B cell (primary cell): Measurements from ENCODE around the gene ADIG. TPM values are rescaled to one million over a fixed set of nuclear protein-coding genes. Genes with fewer than 3 reads are reported as not detected.

Experiments used
- ATAC-seq: fragments of 200-7000 bp; cut with Tn5 transposase; one replicate; pipeline ENCODE4 v1.10.0; 2021; ENCODE audit warnings: low read depth, mild to moderate bottlenecking, moderate number of reproducible peaks, moderate library complexity
- CTCF ChIA-PET: fragments of 350-600 bp; sonication (Branson Sonifier 250); formaldehyde crosslinking; loops from one replicate; lab custom pipeline; 2021; ENCODE audit warnings: antibody characterized with exemption, inconsistent platforms; lab: Charles Lee
- POLR2A ChIA-PET: fragments of 350-600 bp; sonication (Branson Sonifier 250); formaldehyde crosslinking; loops from one replicate; lab custom pipeline; 2021; ENCODE audit warnings: antibody characterized with exemption; lab: Charles Lee
- DNase-seq: peaks from one replicate; pipeline ENCODE4 v3.0.0; 2013
- H2AFZ ChIP-seq: 2 replicates; pipeline ENCODE4 v1.6.1; 2012; ENCODE audit warnings: mild to moderate bottlenecking, low read depth, low read length; ENCODE audit not compliant: insufficient read depth, poor library complexity, severe bottlenecking
- H3K27ac ChIP-seq, 2 donors: 1 replicate in 1 of 2; 2 replicates in 1 of 2; pipeline ENCODE4 v1.5.1; 2012 to 2013; ENCODE audit warnings: low read length in 2 of 2, mild to moderate bottlenecking in 2 of 2, moderate library complexity in 1 of 2
- H3K27me3 ChIP-seq, 4 experiments: fragments of 200-600 bp in 1 of 4; sonication (generic) in 1 of 4; replicated peaks in 1 of 4; 1 replicate in 2 of 4; 2 replicates in 2 of 4; pipeline versions ENCODE4 v1.6.1 to v1.7.0; 2013 to 2016; ENCODE audit warnings: low read length in 3 of 4, mild to moderate bottlenecking in 2 of 4, mixed read lengths in 1 of 4, moderate library complexity in 1 of 4; ENCODE audit not compliant: insufficient read depth in 4 of 4, control insufficient read depth in 3 of 4; ENCODE audit errors: control extremely low read depth in 1 of 4
- H3K36me3 ChIP-seq, 2 experiments: replicated peaks in 1 of 2; 1 replicate in 1 of 2; 2 replicates in 1 of 2; pipeline versions ENCODE4 v1.6.1 to v1.7.1; 2013; ENCODE audit warnings: low read length in 1 of 2; ENCODE audit not compliant: insufficient read depth in 2 of 2, control insufficient read depth in 1 of 2; ENCODE audit errors: control extremely low read depth in 1 of 2, extremely low read depth in 1 of 2
- H3K4me1 ChIP-seq, 2 donors: fragments of 200-600 bp in 1 of 2; sonication (generic) in 1 of 2; 1 replicate in 1 of 2; 2 replicates in 1 of 2; pipeline versions ENCODE4 v1.5.1 to v1.6.1; 2013 to 2017; ENCODE audit warnings: low read length in 2 of 2; ENCODE audit not compliant: control insufficient read depth in 2 of 2, insufficient read depth in 2 of 2
- H3K4me2 ChIP-seq: replicated peaks from 2 replicates; pipeline ENCODE3; 2012; ENCODE audit warnings: mild to moderate bottlenecking, low read depth, low read length; ENCODE audit not compliant: poor library complexity, severe bottlenecking
- H3K4me3 ChIP-seq, 5 experiments: fragments of 200-600 bp in 1 of 5; sonication (generic) in 1 of 5; 1 replicate in 3 of 5; 2 replicates in 2 of 5; pipeline versions ENCODE4 v1.5.1 to v1.7.0; 2011 to 2016; ENCODE audit warnings: low read length in 4 of 5, mild to moderate bottlenecking in 4 of 5, low read depth in 2 of 5, control low read depth in 1 of 5, moderate library complexity in 1 of 5; ENCODE audit not compliant: insufficient read depth in 1 of 5; ENCODE audit errors: control extremely low read depth in 1 of 5, extremely low read depth in 1 of 5
- H3K79me2 ChIP-seq: fragments of 200-600 bp; sonication (generic); one replicate; pipeline ENCODE4 v1.6.0; 2016; ENCODE audit warnings: low read length; ENCODE audit not compliant: control insufficient read depth, insufficient read depth
- H3K9ac ChIP-seq: fragments of 200-600 bp; sonication (generic); 2 replicates; pipeline ENCODE4 v1.6.1; 2017; ENCODE audit warnings: mild to moderate bottlenecking, low read length, moderate library complexity
- H3K9me3 ChIP-seq, 3 donors: one replicate each; pipeline versions ENCODE4 v1.6.1 to v1.7.1; 2013; ENCODE audit warnings: low read length in 2 of 3; ENCODE audit not compliant: control insufficient read depth in 2 of 3, insufficient read depth in 1 of 3; ENCODE audit errors: control extremely low read depth in 1 of 3
- H4K20me1 ChIP-seq: 2 replicates; pipeline ENCODE4 v1.6.0; 2012; ENCODE audit warnings: mild to moderate bottlenecking, low read length; ENCODE audit not compliant: insufficient read depth, control insufficient read depth, poor library complexity, severe bottlenecking
- H3K27ac Mint-ChIP-seq: one replicate; pipeline ENCODE4 v1.8.0; 2021; ENCODE audit warnings: mixed read lengths
- H3K27me3 Mint-ChIP-seq: one replicate; pipeline ENCODE4 v1.8.0; 2021; ENCODE audit warnings: mixed read lengths
- H3K4me1 Mint-ChIP-seq: one replicate; pipeline ENCODE4 v1.8.0; 2021; ENCODE audit warnings: mixed read lengths
- H3K4me3 Mint-ChIP-seq: one replicate; pipeline ENCODE4 v1.8.0; 2021; ENCODE audit warnings: mixed read lengths
- H3K9me3 Mint-ChIP-seq: one replicate; pipeline ENCODE4 v1.8.0; 2022; ENCODE audit warnings: mixed read lengths; ENCODE audit not compliant: insufficient read depth
- CTCF ChIP-seq: fragments of 200-600 bp; IDR thresholded peaks from one replicate; pipeline ENCODE4 v1.8.0; 2022; ENCODE audit warnings: antibody characterized with exemption, mild to moderate bottlenecking
- EZH2 ChIP-seq: IDR thresholded peaks from 2 replicates; pipeline ENCODE4 v1.6.1; 2012; ENCODE audit warnings: borderline replicate concordance, low read depth, mild to moderate bottlenecking, moderate library complexity, low read length; ENCODE audit not compliant: insufficient read depth, poor library complexity, severe bottlenecking
- WGBS: methylation state at CpG from one replicate; pipeline ENCODE4 v1.1.5; 2013; ENCODE audit warnings: missing lambda C conversion rate; ENCODE audit not compliant: insufficient coverage; 5-methylcytosine and 5-hydroxymethylcytosine counted together
- intact Hi-C: fragments of 100-400 bp; cut with micrococcal nuclease; formaldehyde crosslinking; loops from one replicate; pipeline ENCODE4 v1.10.0; 2022
- polyA plus RNA-seq: library from polyadenylated mRNA; depleted of rRNA; stranded (reverse); fragments of >200 nt; gene quantifications from 2 replicates; pipeline ENCODE4 v1.2.3, GENCODE V29; 2012
- total RNA-seq, 2 donors: library from RNA; stranded (reverse); fragments of 120-200 nt in 1 of 2; gene quantifications; 1 replicate in 1 of 2; 2 replicates in 1 of 2; pipeline versions ENCODE4 v1.2.3 to v1.2.4, GENCODE V29; 2013 to 2022

Gene ADIG
- total and polyA plus RNA-seq, 2 donors (not counting 1 experiment from before 2014, with no cell fraction given) = not detected

- Histone ChIP-seq H3K9ac (no peak overlapping the region), H3K4me1 (no peaks in the 10 kb centered on the region), H3K4me3 (no peak overlapping the region), H3K9me3 (no peaks in the 10 kb centered on the region), H2AFZ (no peak overlapping the region), H4K20me1 (no peaks in the 10 kb centered on the region), H3K4me2 (no peak overlapping the region), H3K27ac (no peak overlapping the region), H3K27me3 (peaks cover 0 to 11% (median 1%) of the 10 kb centered on the region in 4 experiments), H3K79me2 (no peaks in the 10 kb centered on the region), H3K36me3 (no peaks in the 10 kb centered on the region)
- CTCF ChIA-PET = no interaction called here
- H3K27me3 Mint-ChIP-seq = peaks cover 13% of the 10 kb centered on the region
- TF ChIP-seq EZH2 (no peak), CTCF (no peak)
- ATAC-seq (no peak), DNase-seq (no peak)
- no peak overlapping the region for H3K4me3 Mint-ChIP-seq
- intact Hi-C loops = no loop called here
- POLR2A ChIA-PET = no interaction called here
- 86% methylated on average over 9 of the region's 10 CpGs for WGBS
- H3K27ac Mint-ChIP-seq = no peak overlapping the region
- no peaks in the 10 kb centered on the region for H3K9me3 Mint-ChIP-seq
- no peaks in the 10 kb centered on the region for H3K4me1 Mint-ChIP-seq
These were observed 4.6 kb downstream of the ADIG start for GRCh38 chr20:38585404-38586180.

DNA sequence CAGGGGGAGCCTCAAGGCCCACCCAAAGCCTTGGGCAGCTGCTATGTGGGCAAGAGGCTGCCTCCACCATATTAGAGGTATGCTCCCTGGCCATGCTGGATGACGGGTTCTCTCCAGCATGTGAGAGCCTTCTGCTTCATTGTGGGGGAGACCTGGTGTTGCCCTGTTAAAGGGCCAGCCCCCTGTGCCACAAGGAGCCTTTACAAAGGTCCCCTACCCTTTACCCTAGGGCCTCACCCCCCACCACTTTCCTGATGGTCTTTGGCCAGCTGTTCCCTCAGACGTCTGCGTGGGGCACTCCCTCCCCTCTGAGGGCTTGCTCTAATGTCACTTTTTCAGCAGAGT, 5.2 kb downstream of the ADIG start:
- Histone ChIP-seq H3K27me3 (peaks cover 0 to 11% (median 1%) of the 10 kb centered on the region in 4 experiments), H4K20me1 (no peaks in the 10 kb centered on the region), H2AFZ (no peak overlapping the region), H3K4me2 (no peak overlapping the region), H3K4me3 (no peak overlapping the region), H3K9me3 (no peaks in the 10 kb centered on the region), H3K27ac (no peak overlapping the region), H3K9ac (no peak overlapping the region), H3K36me3 (no peaks in the 10 kb centered on the region), H3K79me2 (no peaks in the 10 kb centered on the region), H3K4me1 (no peaks in the 10 kb centered on the region)
- Mint-ChIP-seq H3K27ac (no peak overlapping the region), H3K4me3 (no peak overlapping the region), H3K27me3 (peaks cover 13% of the 10 kb centered on the region), H3K4me1 (no peaks in the 10 kb centered on the region), H3K9me3 (no peaks in the 10 kb centered on the region)
- ChIA-PET POLR2A (no interaction called here), CTCF (no interaction called here)
- TF ChIP-seq CTCF (no peak), EZH2 (no peak)
- ATAC-seq (no peak), DNase-seq (no peak)
- WGBS = 89% methylated on average over 3 of the region's 3 CpGs
- intact Hi-C loops = no loop called here
